ENCODE results near the gene CPA5. TPM values are rescaled to one million over a fixed set of nuclear protein-coding genes. Genes with fewer than 3 reads are reported as not detected.

The CPA5 gene
- total and polyA plus RNA-seq, 2 donors (not counting 3 experiments of a cell fraction or from before 2014, with no cell fraction given) = not detected

DNA sequence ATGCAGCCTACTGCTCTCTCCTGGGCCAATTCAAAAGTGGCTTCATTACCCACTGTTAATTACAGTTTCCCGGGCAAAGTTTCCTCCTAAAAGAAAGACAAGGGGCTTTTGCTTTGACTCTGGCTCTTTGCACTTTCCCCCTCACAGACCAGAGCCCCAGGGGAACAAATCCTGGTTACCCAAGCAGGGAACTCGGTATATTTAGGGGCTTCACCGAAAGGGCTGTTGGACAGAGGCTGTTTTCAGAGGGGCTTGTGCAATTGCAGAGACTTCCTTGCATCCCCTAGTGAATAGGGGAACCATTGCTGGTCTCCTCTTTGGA is 42.7 kb downstream of the CPA5 start:
- ChIA-PET POLR2A (no interaction called here), CTCF (no interaction called here)
- no peak for DNase-seq (ENCODE audit: low read depth, low spot score)
- intact Hi-C loops (cut with micrococcal nuclease) (no loop called here), dilution Hi-C loops (cut with MboI; ENCODE audit: extremely low pct_ligation_motif_present, low sequenced_read_pairs) (no loop called here)
- H4K20me1 ChIP-seq (replicated peaks; ENCODE audit: control insufficient read depth, extremely low read depth, insufficient read depth, low read length) = no peaks in the 10 kb centered on the region
- no peaks in the 10 kb centered on the region for H3K36me3 ChIP-seq (ENCODE audit: control insufficient read depth in 2 of 2, extremely low read depth in 1 of 2, insufficient read depth in 2 of 2, low read length in 2 of 2)
- no peak overlapping the region for H3K4me3 ChIP-seq (replicated peaks in 1 of 3; ENCODE audit: insufficient read depth in 1 of 3, low read depth in 1 of 3, low read length in 3 of 3)
- no peaks in the 10 kb centered on the region for H3K9me1 ChIP-seq (replicated peaks; ENCODE audit: control insufficient read depth, extremely low read depth, insufficient read depth, low read length)
- no peaks in the 10 kb centered on the region for H3K27me3 ChIP-seq (ENCODE audit: control insufficient read depth in 2 of 2, insufficient read depth in 2 of 2, low read length in 2 of 2)
- no peak overlapping the region for H3K4me2 ChIP-seq (ENCODE audit: insufficient read depth, low read length)
- no peaks in the 10 kb centered on the region for H3K4me1 ChIP-seq (ENCODE audit: control insufficient read depth, extremely low read depth, insufficient read depth, low read length)
- no peaks in the 10 kb centered on the region for H3K79me2 ChIP-seq (ENCODE audit: control insufficient read depth, insufficient read depth, low read length)
- TF ChIP-seq POLR2A (IDR thresholded peaks at IDR 0.05; ENCODE audit: low read depth, low read length) = no peak
- TF ChIP-seq JUN (IDR thresholded peaks at IDR 0.05; ENCODE audit: borderline replicate concordance, insufficient read depth, insufficient read length, low read depth) = no peak
- no peak for TF ChIP-seq MYC (IDR thresholded peaks at IDR 0.05; ENCODE audit: low read depth, low read length)
- TF ChIP-seq EZH2 (IDR thresholded peaks at IDR 0.05; ENCODE audit: borderline replicate concordance, low read depth, low read length, severe bottlenecking) = no peak
- no peak for TF ChIP-seq GATA2 (IDR thresholded peaks at IDR 0.05; ENCODE audit: insufficient read depth, insufficient read length, low read depth, low read length)
- no peak for TF ChIP-seq POLR2AphosphoS5 (IDR thresholded peaks at IDR 0.05; ENCODE audit: insufficient read depth, low read depth, low read length)
- TF ChIP-seq, protein P1, sequence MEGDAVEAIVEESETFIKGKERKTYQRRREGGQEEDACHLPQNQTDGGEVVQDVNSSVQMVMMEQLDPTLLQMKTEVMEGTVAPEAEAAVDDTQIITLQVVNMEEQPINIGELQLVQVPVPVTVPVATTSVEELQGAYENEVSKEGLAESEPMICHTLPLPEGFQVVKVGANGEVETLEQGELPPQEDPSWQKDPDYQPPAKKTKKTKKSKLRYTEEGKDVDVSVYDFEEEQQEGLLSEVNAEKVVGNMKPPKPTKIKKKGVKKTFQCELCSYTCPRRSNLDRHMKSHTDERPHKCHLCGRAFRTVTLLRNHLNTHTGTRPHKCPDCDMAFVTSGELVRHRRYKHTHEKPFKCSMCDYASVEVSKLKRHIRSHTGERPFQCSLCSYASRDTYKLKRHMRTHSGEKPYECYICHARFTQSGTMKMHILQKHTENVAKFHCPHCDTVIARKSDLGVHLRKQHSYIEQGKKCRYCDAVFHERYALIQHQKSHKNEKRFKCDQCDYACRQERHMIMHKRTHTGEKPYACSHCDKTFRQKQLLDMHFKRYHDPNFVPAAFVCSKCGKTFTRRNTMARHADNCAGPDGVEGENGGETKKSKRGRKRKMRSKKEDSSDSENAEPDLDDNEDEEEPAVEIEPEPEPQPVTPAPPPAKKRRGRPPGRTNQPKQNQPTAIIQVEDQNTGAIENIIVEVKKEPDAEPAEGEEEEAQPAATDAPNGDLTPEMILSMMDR (IDR thresholded peaks at IDR 0.05; ENCODE audit: extremely low read depth in 1 of 2, insufficient read depth in 1 of 2, low read depth in 1 of 2, low read length in 2 of 2) = no peak
- TF ChIP-seq, protein P2, sequence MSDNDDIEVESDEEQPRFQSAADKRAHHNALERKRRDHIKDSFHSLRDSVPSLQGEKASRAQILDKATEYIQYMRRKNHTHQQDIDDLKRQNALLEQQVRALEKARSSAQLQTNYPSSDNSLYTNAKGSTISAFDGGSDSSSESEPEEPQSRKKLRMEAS (IDR thresholded peaks at IDR 0.05; ENCODE audit: insufficient read depth, insufficient read length) = no peak
- TF ChIP-seq FOS (IDR thresholded peaks at IDR 0.05; ENCODE audit: borderline replicate concordance, insufficient read depth, low read length) = no peak
- H2AFZ ChIP-seq (ENCODE audit: low read depth, low read length) = no peak overlapping the region
- FAIRE-seq = no peak
- no peaks in the 10 kb centered on the region for H3K9me3 ChIP-seq (replicated peaks; ENCODE audit: control insufficient read depth, insufficient read depth, low read length)
- no TSS peak for BruUV-seq (replicated peaks)
- H3K9ac ChIP-seq (replicated peaks; ENCODE audit: extremely low read depth, insufficient read depth, low read length) = no peak overlapping the region
- H3K27ac ChIP-seq (ENCODE audit: insufficient read depth, low read depth, low read length) = no peak overlapping the region
